Activated B cell treated with CpG ODN at 0.5 μM for 24 hours (primary cell): ENCODE data around the gene LMO2. TPM values are rescaled to one million over a fixed set of nuclear protein-coding genes. Genes with fewer than 3 reads are reported as not detected.

Experiments used
- ATAC-seq: fragments of 200-7000 bp; cut with Tn5 transposase; one replicate; pipeline ENCODE4 v1.10.0; 2021; ENCODE audit warnings: low read depth, mild to moderate bottlenecking, moderate library complexity
- CTCF ChIA-PET: fragments of 350-600 bp; sonication (Branson Sonifier 250); formaldehyde crosslinking; loops from one replicate; lab custom pipeline; 2021; ENCODE audit warnings: antibody characterized with exemption; lab: Charles Lee
- POLR2A ChIA-PET: fragments of 350-600 bp; sonication (Branson Sonifier 250); formaldehyde crosslinking; loops from one replicate; lab custom pipeline; 2021; ENCODE audit warnings: antibody characterized with exemption; lab: Charles Lee
- DNase-seq: peaks from one replicate; pipeline ENCODE4 v3.0.0; 2022
- H3K27ac Mint-ChIP-seq: one replicate; pipeline ENCODE4 v1.8.0; 2020; ENCODE audit warnings: mixed read lengths
- H3K27me3 Mint-ChIP-seq: one replicate; pipeline ENCODE4 v1.8.0; 2021; ENCODE audit warnings: mixed read lengths
- H3K36me3 Mint-ChIP-seq: one replicate; pipeline ENCODE4 v1.8.0; 2021; ENCODE audit warnings: low read depth, mixed read lengths
- H3K4me1 Mint-ChIP-seq: one replicate; pipeline ENCODE4 v1.8.0; 2021; ENCODE audit warnings: mixed read lengths
- H3K4me3 Mint-ChIP-seq: one replicate; pipeline ENCODE4 v1.8.0; 2020; ENCODE audit warnings: mild to moderate bottlenecking, mixed read lengths
- H3K9me3 Mint-ChIP-seq: one replicate; pipeline ENCODE4 v1.8.0; 2020; ENCODE audit warnings: mixed read lengths
- intact Hi-C: fragments of 100-400 bp; cut with micrococcal nuclease; formaldehyde crosslinking; loops from one replicate; pipeline ENCODE4 v1.15.1; 2024
- total RNA-seq: library from RNA; stranded (reverse); gene quantifications from 2 replicates; pipeline ENCODE4 v1.2.3, GENCODE V29; 2022
- TF ChIP-seq, protein P1 (sequence below): fragments of 200-600 bp; IDR thresholded peaks from one replicate; pipeline ENCODE4 v1.8.0; 2022; ENCODE audit warnings: antibody characterized with exemption, mild to moderate bottlenecking

The LMO2 gene
- total RNA-seq, 1 donor from 2014 or later: 29.1 TPM

- H3K4me3 Mint-ChIP-seq: no peak overlapping the region
- DNase-seq (no peak), ATAC-seq (no peak)
- H3K9me3 Mint-ChIP-seq: no peaks in the 10 kb centered on the region
- H3K27me3 Mint-ChIP-seq: peaks cover 7% of the 10 kb centered on the region
- no peak overlapping the region for H3K27ac Mint-ChIP-seq
- TF ChIP-seq, protein P1, sequence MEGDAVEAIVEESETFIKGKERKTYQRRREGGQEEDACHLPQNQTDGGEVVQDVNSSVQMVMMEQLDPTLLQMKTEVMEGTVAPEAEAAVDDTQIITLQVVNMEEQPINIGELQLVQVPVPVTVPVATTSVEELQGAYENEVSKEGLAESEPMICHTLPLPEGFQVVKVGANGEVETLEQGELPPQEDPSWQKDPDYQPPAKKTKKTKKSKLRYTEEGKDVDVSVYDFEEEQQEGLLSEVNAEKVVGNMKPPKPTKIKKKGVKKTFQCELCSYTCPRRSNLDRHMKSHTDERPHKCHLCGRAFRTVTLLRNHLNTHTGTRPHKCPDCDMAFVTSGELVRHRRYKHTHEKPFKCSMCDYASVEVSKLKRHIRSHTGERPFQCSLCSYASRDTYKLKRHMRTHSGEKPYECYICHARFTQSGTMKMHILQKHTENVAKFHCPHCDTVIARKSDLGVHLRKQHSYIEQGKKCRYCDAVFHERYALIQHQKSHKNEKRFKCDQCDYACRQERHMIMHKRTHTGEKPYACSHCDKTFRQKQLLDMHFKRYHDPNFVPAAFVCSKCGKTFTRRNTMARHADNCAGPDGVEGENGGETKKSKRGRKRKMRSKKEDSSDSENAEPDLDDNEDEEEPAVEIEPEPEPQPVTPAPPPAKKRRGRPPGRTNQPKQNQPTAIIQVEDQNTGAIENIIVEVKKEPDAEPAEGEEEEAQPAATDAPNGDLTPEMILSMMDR: no peak
- intact Hi-C loops: no loop called here
- CTCF ChIA-PET: interaction anchor here (0.9 to 1.1 kb wide), 3 partner anchors 23 to 90 kb away, joined by 3 to 4 read pairs (median 3); no protein-coding TSS in a partner anchor
- H3K4me1 Mint-ChIP-seq: peaks cover 9% of the 10 kb centered on the region
- POLR2A ChIA-PET: interaction anchor here (1.2 to 1.5 kb wide), 2 partner anchors 12 to 14 kb away, joined by 3 to 5 read pairs; no protein-coding TSS in a partner anchor
- H3K36me3 Mint-ChIP-seq: no peaks in the 10 kb centered on the region
These were observed 10.9 kb downstream of the LMO2 start for GRCh38 chr11:33880979-33881378.

DNA sequence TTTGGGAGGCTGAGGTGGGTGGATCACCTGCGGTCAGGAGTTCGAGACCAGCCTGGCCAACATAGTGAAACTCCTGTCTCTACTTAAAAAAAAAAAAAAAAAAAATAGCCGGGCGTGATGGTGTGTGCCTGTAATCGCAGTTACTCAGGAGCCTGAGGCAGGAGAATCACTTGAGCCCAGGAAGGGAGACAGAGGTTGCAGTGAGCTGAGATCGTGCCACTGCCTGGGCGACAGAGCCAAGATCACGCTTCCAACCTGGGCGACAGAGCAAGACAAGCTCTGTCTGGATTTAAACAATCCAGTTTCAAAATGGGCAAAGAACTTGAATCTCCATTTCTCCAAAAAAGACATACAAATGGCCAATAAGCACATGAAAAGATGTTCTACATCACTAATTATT, 12.5 kb downstream of the LMO2 start:
- H3K27me3 Mint-ChIP-seq: peaks cover 7% of the 10 kb centered on the region
- ATAC-seq (no peak), DNase-seq (no peak)
- ChIA-PET POLR2A (interaction anchor here (1.2 to 1.9 kb wide), 2 partner anchors 10 to 14 kb away, joined by 4 to 5 read pairs; no protein-coding TSS in a partner anchor), CTCF (no interaction called here)
- no peaks in the 10 kb centered on the region for H3K9me3 Mint-ChIP-seq
- no peak overlapping the region for H3K27ac Mint-ChIP-seq
- H3K36me3 Mint-ChIP-seq: no peaks in the 10 kb centered on the region
- H3K4me1 Mint-ChIP-seq: peaks cover 5% of the 10 kb centered on the region
- TF ChIP-seq, protein P1: no peak
- intact Hi-C loops: no loop called here
- H3K4me3 Mint-ChIP-seq: no peak overlapping the region

- Mint-ChIP-seq H3K36me3 (no peaks in the 10 kb centered on the region), H3K9me3 (no peaks in the 10 kb centered on the region), H3K27me3 (peaks cover 4% of the 10 kb centered on the region), H3K4me3 (no peak overlapping the region), H3K4me1 (peaks cover 4% of the 10 kb centered on the region), H3K27ac (no peak overlapping the region)
- DNase-seq: no peak
- TF ChIP-seq, protein P1: no peak
- ChIA-PET POLR2A (interaction anchor here (1.6 kb wide), 1 partner anchor 16 kb away, joined by 3 read pairs; no protein-coding TSS in a partner anchor), CTCF (interaction anchor here (0.9 kb wide), 1 partner anchor 41 kb away, joined by 3 read pairs; no protein-coding TSS in a partner anchor)
- intact Hi-C loops: no loop called here
- no peak for ATAC-seq
These were observed 14.8 kb downstream of the LMO2 start for GRCh38 chr11:33877038-33877437.

- peaks cover 2% of the 10 kb centered on the region for H3K27me3 Mint-ChIP-seq
- ChIA-PET CTCF (no interaction called here), POLR2A (interaction anchor here (1.6 kb wide), 1 partner anchor 17 kb away, joined by 3 read pairs; no protein-coding TSS in a partner anchor)
- peaks cover 5% of the 10 kb centered on the region for H3K4me1 Mint-ChIP-seq
- ATAC-seq: no peak
- no peaks in the 10 kb centered on the region for H3K9me3 Mint-ChIP-seq
- intact Hi-C loops: no loop called here
- no peak overlapping the region for H3K27ac Mint-ChIP-seq
- H3K36me3 Mint-ChIP-seq: no peaks in the 10 kb centered on the region
- no peak overlapping the region for H3K4me3 Mint-ChIP-seq
- DNase-seq: no peak
- TF ChIP-seq, protein P1: no peak
These were observed 16.1 kb downstream of the LMO2 start for GRCh38 chr11:33875621-33876294.

- intact Hi-C loops: no loop called here
- no peak for DNase-seq
- Mint-ChIP-seq H3K27me3 (peaks cover 2% of the 10 kb centered on the region), H3K4me1 (peaks cover 10% of the 10 kb centered on the region), H3K27ac (no peak overlapping the region), H3K4me3 (no peak overlapping the region), H3K9me3 (no peaks in the 10 kb centered on the region), H3K36me3 (peaks cover 1% of the 10 kb centered on the region)
- TF ChIP-seq, protein P1: no peak
- CTCF ChIA-PET: interaction anchor here (0.6 to 1.1 kb wide), 2 partner anchors 96 to 113 kb away, joined by 4 to 6 read pairs; no protein-coding TSS in a partner anchor
- POLR2A ChIA-PET: no interaction called here
- ATAC-seq: no peak
These were observed 16.9 kb downstream of the LMO2 start for GRCh38 chr11:33874910-33875490.
